Fibroblast of the conjunctiva (primary cell): ENCODE measurements around the gene GPR176.

ENCODE experiments used
- DNase-seq: peaks from one replicate; pipeline ENCODE4 v3.0.0-alpha.2; 2010; ENCODE audit warnings: low read depth

Gene GPR176

GRCh38 chr15:39890621-39891020 lies 29.4 kb downstream of the GPR176 start:
- DNase-seq = no peak

- no peak for DNase-seq
Measured at GRCh38 chr15:39889601-39890000, 30.5 kb downstream of the GPR176 start.

GRCh38 chr15:39888809-39889208 lies 31.3 kb downstream of the GPR176 start:
- no peak for DNase-seq

GRCh38 chr15:39888243-39888642 lies 31.8 kb downstream of the GPR176 start:
- no peak for DNase-seq

GRCh38 chr15:39887832-39888231 lies 32.2 kb downstream of the GPR176 start:
- DNase-seq = peak; percentile 31

GRCh38 chr15:39887211-39887610 lies 32.9 kb downstream of the GPR176 start:
- DNase-seq = no peak

- no peak for DNase-seq
Measured at GRCh38 chr15:39886418-39886817, 33.6 kb downstream of the GPR176 start.

GRCh38 chr15:39885099-39885777 lies 34.8 kb downstream of the GPR176 start:
- no peak for DNase-seq

- no peak for DNase-seq
Measured at GRCh38 chr15:39884351-39884750, 35.7 kb downstream of the GPR176 start.

GRCh38 chr15:39882602-39883001 lies 37.5 kb downstream of the GPR176 start:
- no peak for DNase-seq

GRCh38 chr15:39881790-39882189 lies 38.3 kb downstream of the GPR176 start:
- DNase-seq = no peak

- DNase-seq = no peak
Measured at GRCh38 chr15:39880718-39881387, 39.2 kb downstream of the GPR176 start.

- no peak for DNase-seq
Measured at GRCh38 chr15:39878406-39878785, 41.7 kb downstream of the GPR176 start.

GRCh38 chr15:39874890-39875549 lies 45.0 kb downstream of the GPR176 start:
- peak; percentile 30 for DNase-seq

GRCh38 chr15:39873978-39874377 lies 46.1 kb downstream of the GPR176 start:
- no peak for DNase-seq

- no peak for DNase-seq
Measured at GRCh38 chr15:39870537-39870936, 49.5 kb downstream of the GPR176 start.

- no peak for DNase-seq
Measured at GRCh38 chr15:39869858-39870515, 50.1 kb downstream of the GPR176 start.

GRCh38 chr15:39869254-39869653 lies 50.8 kb downstream of the GPR176 start:
- no peak for DNase-seq

- no peak for DNase-seq
Measured at GRCh38 chr15:39868396-39868795, 51.7 kb downstream of the GPR176 start.

- DNase-seq = no peak
Measured at GRCh38 chr15:39864116-39864515, 56.0 kb downstream of the GPR176 start.

GRCh38 chr15:39860871-39861270 lies 59.2 kb downstream of the GPR176 start:
- DNase-seq = no peak

GRCh38 chr15:39860200-39860599 lies 59.9 kb downstream of the GPR176 start:
- DNase-seq = peak; percentile 9

GRCh38 chr15:39859636-39860035 lies 60.4 kb downstream of the GPR176 start:
- DNase-seq = no peak
